Naive B cell (primary cell): ENCODE measurements around the gene DCANP1. TPM values are rescaled to one million over a fixed set of nuclear protein-coding genes. Genes with fewer than 3 reads are reported as not detected.

Experiments
- ATAC-seq, 2 donors: fragments of 150-1000 bp; cut with Tn5 transposase; 2 replicates each; pipeline ENCODE4 v1.10.0; 2021; ENCODE audit warnings: low read depth in 2 of 2, mild to moderate bottlenecking in 2 of 2, moderate library complexity in 2 of 2
- DNase-seq: peaks from one replicate; pipeline ENCODE4 v3.0.0; 2022
- H3K27ac Mint-ChIP-seq, 6 donors: one replicate each; pipeline ENCODE4 v1.8.0; 2020 to 2022; ENCODE audit warnings: mild to moderate bottlenecking in 6 of 6, mixed read lengths in 6 of 6, moderate library complexity in 5 of 6, inconsistent platforms in 2 of 6
- H3K27me3 Mint-ChIP-seq, 3 donors: one replicate each; pipeline ENCODE4 v1.8.0; 2021 to 2022; ENCODE audit warnings: mixed read lengths in 3 of 3, mild to moderate bottlenecking in 1 of 3
- H3K36me3 Mint-ChIP-seq, 2 donors: one replicate each; pipeline ENCODE4 v1.8.0; 2020 to 2022; ENCODE audit warnings: mixed read lengths in 2 of 2, inconsistent platforms in 1 of 2, mild to moderate bottlenecking in 1 of 2
- H3K4me1 Mint-ChIP-seq, 3 donors: one replicate each; pipeline ENCODE4 v1.8.0; 2020 to 2022; ENCODE audit warnings: mixed read lengths in 3 of 3, inconsistent platforms in 1 of 3, mild to moderate bottlenecking in 1 of 3, moderate library complexity in 1 of 3
- H3K4me3 Mint-ChIP-seq, 8 donors: one replicate each; pipeline ENCODE4 v1.8.0; 2020 to 2022; ENCODE audit warnings: mild to moderate bottlenecking in 8 of 8, mixed read lengths in 8 of 8, moderate library complexity in 8 of 8, inconsistent platforms in 2 of 8
- H3K9me3 Mint-ChIP-seq, 7 donors: one replicate each; pipeline ENCODE4 v1.8.0; 2020 to 2022; ENCODE audit warnings: mixed read lengths in 7 of 7, mild to moderate bottlenecking in 5 of 7, inconsistent platforms in 2 of 7, moderate library complexity in 1 of 7
- polyA plus RNA-seq, 6 donors: library from polyadenylated mRNA; unstranded; fragments of 300-500 nt; fragmentation: Illumina TruSeq; gene quantifications; one replicate each; pipeline ENCODE4 v1.2.3, GENCODE V29; 2021; ENCODE audit warnings: low read depth in 6 of 6

Gene DCANP1
- polyA plus RNA-seq, 6 donors from 2014 or later: not detected

GRCh38 chr5:135429301-135430134 is 17.6 kb downstream of the DCANP1 start:
- peak overlapping the region in 1 of 6 donors; percentile 52 for H3K27ac Mint-ChIP-seq
- no peak overlapping the region for H3K4me3 Mint-ChIP-seq
- DNase-seq (no peak), ATAC-seq (no peak)
- H3K27me3 Mint-ChIP-seq: peaks cover 6 to 19% (median 13%) of the 10 kb centered on the region in 3 donors
- H3K36me3 Mint-ChIP-seq: peaks cover 0 to 9% of the 10 kb centered on the region in 2 donors
- peaks cover 6 to 13% (median 10%) of the 10 kb centered on the region in 7 donors for H3K9me3 Mint-ChIP-seq
- H3K4me1 Mint-ChIP-seq: peaks cover 0 to 4% (median 0%) of the 10 kb centered on the region in 3 donors

GRCh38 chr5:135428586-135428985 is 18.6 kb downstream of the DCANP1 start:
- Mint-ChIP-seq H3K36me3 (peaks cover 0 to 9% of the 10 kb centered on the region in 2 donors), H3K4me1 (peaks cover 0 to 4% (median 0%) of the 10 kb centered on the region in 3 donors), H3K27ac (no peak overlapping the region), H3K27me3 (peaks cover 6 to 25% (median 18%) of the 10 kb centered on the region in 3 donors), H3K4me3 (no peak overlapping the region), H3K9me3 (peaks cover 6 to 13% (median 10%) of the 10 kb centered on the region in 7 donors)
- no peak for DNase-seq
- ATAC-seq: no peak

GRCh38 chr5:135426102-135427082 is 20.8 kb downstream of the DCANP1 start:
- H3K27me3 Mint-ChIP-seq: peaks cover 9 to 26% (median 18%) of the 10 kb centered on the region in 3 donors
- peak overlapping the region in 1 of 6 donors; percentile 6 for H3K27ac Mint-ChIP-seq
- DNase-seq: peak; percentile 20
- peak; percentile 78 to 87 for ATAC-seq
- H3K4me1 Mint-ChIP-seq: peaks cover 0 to 4% (median 0%) of the 10 kb centered on the region in 3 donors
- H3K4me3 Mint-ChIP-seq: no peak overlapping the region
- H3K9me3 Mint-ChIP-seq: peaks cover 6 to 13% (median 10%) of the 10 kb centered on the region in 7 donors
- H3K36me3 Mint-ChIP-seq: peaks cover 0 to 9% of the 10 kb centered on the region in 2 donors

- Mint-ChIP-seq H3K36me3 (peaks cover 0 to 9% of the 10 kb centered on the region in 2 donors), H3K9me3 (peaks cover 6 to 21% (median 9%) of the 10 kb centered on the region in 7 donors), H3K4me3 (no peak overlapping the region), H3K27me3 (peaks cover 16 to 30% (median 20%) of the 10 kb centered on the region in 3 donors), H3K4me1 (peaks cover 0 to 4% (median 0%) of the 10 kb centered on the region in 3 donors), H3K27ac (peak overlapping the region in 1 of 6 donors; percentile 3)
- DNase-seq (no peak), ATAC-seq (no peak)
Observed at GRCh38 chr5:135425641-135426040, 21.5 kb downstream of the DCANP1 start.

- no peak overlapping the region for H3K27ac Mint-ChIP-seq
- H3K4me3 Mint-ChIP-seq: no peak overlapping the region
- H3K36me3 Mint-ChIP-seq: peaks cover 7 to 14% of the 10 kb centered on the region in 2 donors
- DNase-seq: no peak
- no peak for ATAC-seq
- H3K9me3 Mint-ChIP-seq: peaks cover 10 to 35% (median 19%) of the 10 kb centered on the region in 7 donors
- peaks cover 25 to 37% (median 29%) of the 10 kb centered on the region in 3 donors for H3K27me3 Mint-ChIP-seq
- peaks cover 0 to 4% (median 0%) of the 10 kb centered on the region in 3 donors for H3K4me1 Mint-ChIP-seq
Observed at GRCh38 chr5:135423846-135424168, 23.3 kb downstream of the DCANP1 start.

GRCh38 chr5:135423146-135423845 is 23.9 kb downstream of the DCANP1 start:
- DNase-seq (no peak), ATAC-seq (no peak)
- Mint-ChIP-seq H3K27me3 (peaks cover 27 to 37% (median 30%) of the 10 kb centered on the region in 3 donors), H3K27ac (no peak overlapping the region), H3K9me3 (peaks cover 7 to 35% (median 14%) of the 10 kb centered on the region in 7 donors), H3K4me3 (no peak overlapping the region), H3K36me3 (peaks cover 7 to 11% of the 10 kb centered on the region in 2 donors), H3K4me1 (peaks cover 0 to 4% (median 0%) of the 10 kb centered on the region in 3 donors)

- no peak for DNase-seq
Observed at GRCh38 chr5:135422419-135422818, 24.7 kb downstream of the DCANP1 start.

GRCh38 chr5:135417083-135417482 is 30.1 kb downstream of the DCANP1 start:
- H3K27me3 Mint-ChIP-seq: peaks cover 14 to 29% (median 26%) of the 10 kb centered on the region in 3 donors
- DNase-seq (no peak), ATAC-seq (no peak)
- no peak overlapping the region for H3K27ac Mint-ChIP-seq
- peaks cover 5 to 32% (median 11%) of the 10 kb centered on the region in 7 donors for H3K9me3 Mint-ChIP-seq
- no peak overlapping the region for H3K4me3 Mint-ChIP-seq
- H3K4me1 Mint-ChIP-seq: no peaks in the 10 kb centered on the region
- peaks cover 7 to 11% of the 10 kb centered on the region in 2 donors for H3K36me3 Mint-ChIP-seq

More at GRCh38 chr5:135422419-135422818, 24.7 kb downstream of the DCANP1 start:
- no peak for ATAC-seq
- no peak overlapping the region for H3K4me3 Mint-ChIP-seq
- H3K27me3 Mint-ChIP-seq: peaks cover 27 to 37% (median 32%) of the 10 kb centered on the region in 3 donors
- peaks cover 7 to 11% of the 10 kb centered on the region in 2 donors for H3K36me3 Mint-ChIP-seq
- no peak overlapping the region for H3K27ac Mint-ChIP-seq
- H3K4me1 Mint-ChIP-seq: peaks cover 0 to 4% (median 0%) of the 10 kb centered on the region in 3 donors
- H3K9me3 Mint-ChIP-seq: peaks cover 5 to 32% (median 11%) of the 10 kb centered on the region in 7 donors

GRCh38 chr5:135405082-135405481 is 42.1 kb downstream of the DCANP1 start:
- Mint-ChIP-seq H3K4me1 (peaks cover 0 to 5% (median 0%) of the 10 kb centered on the region in 3 donors), H3K36me3 (peaks cover 0 to 4% of the 10 kb centered on the region in 2 donors), H3K27me3 (peaks cover 0 to 5% (median 4%) of the 10 kb centered on the region in 3 donors), H3K27ac (no peak overlapping the region), H3K4me3 (no peak overlapping the region), H3K9me3 (peaks cover 0 to 9% (median 1%) of the 10 kb centered on the region in 7 donors)
- ATAC-seq (no peak), DNase-seq (no peak)

GRCh38 chr5:135402031-135402430 is 45.1 kb downstream of the DCANP1 start:
- DNase-seq (no peak), ATAC-seq (no peak)
- no peaks in the 10 kb centered on the region for H3K27me3 Mint-ChIP-seq
- peaks cover 0 to 4% of the 10 kb centered on the region in 2 donors for H3K36me3 Mint-ChIP-seq
- no peak overlapping the region for H3K27ac Mint-ChIP-seq
- peaks cover 0 to 6% (median 0%) of the 10 kb centered on the region in 7 donors for H3K9me3 Mint-ChIP-seq
- H3K4me3 Mint-ChIP-seq: peak overlapping the region in 1 of 8 donors; percentile 12
- H3K4me1 Mint-ChIP-seq: peaks cover 10 to 25% (median 20%) of the 10 kb centered on the region in 3 donors

GRCh38 chr5:135400866-135401265 is 46.3 kb downstream of the DCANP1 start:
- H3K36me3 Mint-ChIP-seq: peaks cover 0 to 4% of the 10 kb centered on the region in 2 donors
- DNase-seq (no peak), ATAC-seq (no peak)
- no peaks in the 10 kb centered on the region for H3K27me3 Mint-ChIP-seq
- peaks cover 0 to 6% (median 0%) of the 10 kb centered on the region in 7 donors for H3K9me3 Mint-ChIP-seq
- peak overlapping the region in 6 of 8 donors; percentile 42 to 94 (median 89) for H3K4me3 Mint-ChIP-seq
- H3K27ac Mint-ChIP-seq: peak overlapping the region in 3 of 6 donors; percentile 15 to 78 (median 25)
- H3K4me1 Mint-ChIP-seq: peaks cover 16 to 36% (median 32%) of the 10 kb centered on the region in 3 donors

- peak overlapping the region; percentile 85 to 98 (median 96) for H3K27ac Mint-ChIP-seq
- peaks cover 0 to 3% (median 0%) of the 10 kb centered on the region in 7 donors for H3K9me3 Mint-ChIP-seq
- H3K4me3 Mint-ChIP-seq: peak overlapping the region; percentile 87 to 94 (median 92)
- no peaks in the 10 kb centered on the region for H3K27me3 Mint-ChIP-seq
- H3K36me3 Mint-ChIP-seq: peaks cover 0 to 1% of the 10 kb centered on the region in 2 donors
- peaks cover 25 to 44% (median 41%) of the 10 kb centered on the region in 3 donors for H3K4me1 Mint-ChIP-seq
- DNase-seq: no peak
- no peak for ATAC-seq
Observed at GRCh38 chr5:135399794-135400542, 47.2 kb downstream of the DCANP1 start.
